H9 (cell line): ENCODE data around the gene NF1. TPM values are rescaled to one million over a fixed set of nuclear protein-coding genes. Genes with fewer than 3 reads are reported as not detected.

Experiments
- DNase-seq: peaks from one replicate; pipeline ENCODE4 v3.0.0-alpha.2; 2017
- H2AFZ ChIP-seq: one replicate; pipeline ENCODE4 v1.6.1; 2013; ENCODE audit warnings: mild to moderate bottlenecking, low read length, control low read depth, moderate library complexity
- H2AK5ac ChIP-seq: 2 replicates; pipeline ENCODE4 v1.6.1; 2013; ENCODE audit warnings: low read length, control low read depth, mixed read lengths; ENCODE audit not compliant: insufficient read length
- H2BK120ac ChIP-seq: one replicate; pipeline ENCODE4 v1.6.1; 2013; ENCODE audit warnings: low read depth, mild to moderate bottlenecking, low read length, control low read depth, inconsistent platforms; ENCODE audit not compliant: poor library complexity, severe bottlenecking
- H2BK12ac ChIP-seq: 2 replicates; pipeline ENCODE4 v1.6.1; 2013; ENCODE audit warnings: low read length, control low read depth, mixed read lengths, low read depth; ENCODE audit not compliant: insufficient read length
- H2BK15ac ChIP-seq: 2 replicates; pipeline ENCODE4 v1.6.1; 2013; ENCODE audit warnings: low read depth, low read length, control low read depth
- H2BK20ac ChIP-seq: one replicate; pipeline ENCODE4 v1.6.1; 2013; ENCODE audit warnings: low read depth, mild to moderate bottlenecking, low read length, control low read depth, inconsistent platforms; ENCODE audit not compliant: poor library complexity, severe bottlenecking
- H2BK5ac ChIP-seq: 2 replicates; pipeline ENCODE4 v1.6.1; 2013; ENCODE audit warnings: low read length, control low read depth, mixed read lengths; ENCODE audit not compliant: insufficient read length
- H3K14ac ChIP-seq: 2 replicates; pipeline ENCODE4 v1.6.1; 2013; ENCODE audit warnings: low read length, control low read depth; ENCODE audit not compliant: insufficient read depth
- H3K18ac ChIP-seq: 2 replicates; pipeline ENCODE4 v1.6.1; 2013; ENCODE audit warnings: low read depth, mild to moderate bottlenecking, mixed read lengths, low read length, control low read depth; ENCODE audit not compliant: insufficient read length
- H3K23ac ChIP-seq: 2 replicates; pipeline ENCODE4 v1.6.1; 2013; ENCODE audit warnings: low read length, control low read depth, mixed read lengths, low read depth; ENCODE audit not compliant: insufficient read length
- H3K23me2 ChIP-seq: 2 replicates; pipeline ENCODE4 v1.6.1; 2013; ENCODE audit warnings: low read depth, mild to moderate bottlenecking, mixed read lengths, low read length, control low read depth; ENCODE audit not compliant: insufficient read length, poor library complexity, severe bottlenecking
- H3K27ac ChIP-seq: 2 replicates; pipeline ENCODE4 v1.5.1; 2013; ENCODE audit warnings: low read length, control low read depth, mixed read lengths, low read depth; ENCODE audit not compliant: insufficient read length
- H3K27me3 ChIP-seq: 2 replicates; pipeline ENCODE4 v1.6.1; 2013; ENCODE audit warnings: low read length, control low read depth, inconsistent platforms; ENCODE audit not compliant: insufficient read depth
- H3K4ac ChIP-seq: 2 replicates; pipeline ENCODE4 v1.6.1; 2013; ENCODE audit warnings: low read depth, mild to moderate bottlenecking, control low read depth, inconsistent platforms, low read length, moderate library complexity
- H3K4me1 ChIP-seq: 2 replicates; pipeline ENCODE4 v1.6.1; 2013; ENCODE audit warnings: low read length, control low read depth, inconsistent platforms; ENCODE audit not compliant: insufficient read depth
- H3K4me2 ChIP-seq: 2 replicates; pipeline ENCODE4 v1.6.1; 2013; ENCODE audit warnings: low read length, control low read depth, mixed read lengths; ENCODE audit not compliant: insufficient read length, insufficient read depth
- H3K56ac ChIP-seq: 2 replicates; pipeline ENCODE4 v1.6.1; 2013; ENCODE audit warnings: low read depth, mild to moderate bottlenecking, mixed read lengths, low read length, control low read depth; ENCODE audit not compliant: insufficient read length
- H3K79me1 ChIP-seq: 2 replicates; pipeline ENCODE4 v1.6.1; 2013; ENCODE audit warnings: low read depth, mild to moderate bottlenecking, moderate library complexity, low read length, control low read depth, inconsistent platforms; ENCODE audit not compliant: insufficient read depth, poor library complexity, severe bottlenecking
- H3K79me2 ChIP-seq: 2 replicates; pipeline ENCODE4 v1.6.1; 2013; ENCODE audit warnings: low read length, control low read depth, inconsistent platforms; ENCODE audit not compliant: insufficient read depth
- H3K9ac ChIP-seq: 2 replicates; pipeline ENCODE4 v1.6.1; 2013; ENCODE audit warnings: low read length, control low read depth, mixed read lengths; ENCODE audit not compliant: insufficient read length; ENCODE audit errors: extremely low read depth
- H3K9me3 ChIP-seq: one replicate; pipeline ENCODE4 v1.6.1; 2013; ENCODE audit warnings: low read depth, low read length, inconsistent platforms; ENCODE audit not compliant: control insufficient read depth
- H3T11ph ChIP-seq: one replicate; pipeline ENCODE4 v1.6.1; 2013; ENCODE audit warnings: mild to moderate bottlenecking, low read length, control low read depth, inconsistent platforms
- H4K20me1 ChIP-seq: one replicate; pipeline ENCODE4 v1.6.1; 2013; ENCODE audit not compliant: control insufficient read depth, insufficient read length, insufficient read depth
- H4K5ac ChIP-seq: 2 replicates; pipeline ENCODE4 v1.6.1; 2013; ENCODE audit warnings: low read depth, mild to moderate bottlenecking, mixed read lengths, low read length, control low read depth; ENCODE audit not compliant: insufficient read length
- H4K8ac ChIP-seq: replicated peaks from 2 replicates; pipeline ENCODE4 v1.6.1; 2013; ENCODE audit warnings: low read length, control low read depth, mixed read lengths, low read depth; ENCODE audit not compliant: insufficient read length
- H4K91ac ChIP-seq: 2 replicates; pipeline ENCODE4 v1.6.1; 2013; ENCODE audit warnings: low read depth, mild to moderate bottlenecking, moderate library complexity, mixed read lengths, low read length, control low read depth; ENCODE audit not compliant: insufficient read length
- H3K27ac Mint-ChIP-seq, 3 experiments: 2 replicates in 2 of 3; 3 replicates in 1 of 3; pipeline ENCODE4 v1.8.0; 2020 to 2021; ENCODE audit warnings: mixed read lengths in 3 of 3, mild to moderate bottlenecking in 1 of 3, moderate library complexity in 1 of 3
- H3K27me3 Mint-ChIP-seq: 2 replicates; pipeline ENCODE4 v1.8.0; 2021; ENCODE audit warnings: low read depth, mild to moderate bottlenecking, moderate library complexity, mixed read lengths
- H3K36me3 Mint-ChIP-seq, 3 experiments: 2 replicates in 2 of 3; 3 replicates in 1 of 3; pipeline ENCODE4 v1.8.0; 2020 to 2021; ENCODE audit warnings: low read depth in 3 of 3, mixed read lengths in 3 of 3; ENCODE audit not compliant: insufficient read depth in 1 of 3
- H3K4me1 Mint-ChIP-seq, 2 experiments: 2 replicates each; pipeline ENCODE4 v1.8.0; 2020; ENCODE audit warnings: mixed read lengths in 2 of 2
- H3K4me3 Mint-ChIP-seq, 2 experiments: 2 replicates in 1 of 2; 3 replicates in 1 of 2; pipeline ENCODE4 v1.8.0; 2020 to 2021; ENCODE audit warnings: mild to moderate bottlenecking in 2 of 2, mixed read lengths in 2 of 2, moderate library complexity in 1 of 2
- H3K9me3 Mint-ChIP-seq, 2 experiments: 2 replicates in 1 of 2; 3 replicates in 1 of 2; pipeline ENCODE4 v1.8.0; 2020; ENCODE audit warnings: mild to moderate bottlenecking in 2 of 2, mixed read lengths in 2 of 2, moderate library complexity in 1 of 2
- CTCF ChIP-seq: fragments of 200-600 bp; sonication (generic); conservative IDR thresholded peaks from 3 replicates; pipeline ENCODE4 v1.8.0; 2021; ENCODE audit warnings: antibody characterized with exemption, mild to moderate bottlenecking
- WGBS: extraction: QIAGEN DNeasy Blood & Tissue Kit; methylation state at CpG from one replicate; pipeline ENCODE4 v1.1.7; 2013; ENCODE audit warnings: missing lambda C conversion rate, low lambda C conversion rate, mixed read lengths; ENCODE audit not compliant: insufficient read length; ENCODE audit errors: extremely low coverage; 5-methylcytosine and 5-hydroxymethylcytosine counted together
- total RNA-seq: library from RNA; stranded (reverse); gene quantifications from 2 replicates; pipeline ENCODE4 v1.2.1, GENCODE V29; 2021

NF1 gene
- total RNA-seq, 1 experiment from 2014 or later, result 38.1 TPM

DNA sequence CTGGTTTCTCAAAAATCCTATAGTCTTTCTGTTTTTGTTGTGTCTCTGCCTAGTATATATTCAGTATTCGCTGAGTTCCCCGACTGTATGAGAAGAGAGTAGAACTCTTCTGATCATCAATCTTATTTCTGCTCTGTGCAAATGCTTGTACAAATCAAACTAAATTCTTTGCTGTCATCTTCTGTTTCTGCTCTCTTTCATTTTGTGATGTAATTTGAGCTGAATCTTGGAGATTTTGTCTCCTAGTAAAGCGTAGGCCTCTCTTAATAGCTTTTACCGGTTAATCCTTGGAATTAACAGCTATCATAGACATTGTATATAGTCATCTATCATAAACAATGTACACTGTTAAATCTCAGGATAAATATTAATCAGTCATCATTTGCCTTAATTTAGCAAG lies 140.3 kb downstream of the NF1 start:
- Mint-ChIP-seq H3K27me3 (no peaks in the 10 kb centered on the region), H3K27ac (no peak overlapping the region)
- no CpG with 5 or more reads among the region's 4 CpGs for WGBS

More for the DNA sequence above, 140.3 kb downstream of the NF1 start:
- Histone ChIP-seq H2BK20ac (no peak overlapping the region), H2AFZ (no peak overlapping the region), H3K56ac (no peak overlapping the region), H3K27me3 (no peaks in the 10 kb centered on the region), H2AK5ac (no peak overlapping the region), H3K27ac (no peak overlapping the region), H3T11ph (no peak overlapping the region), H3K79me1 (no peaks in the 10 kb centered on the region), H3K4ac (no peak overlapping the region), H3K9ac (no peak overlapping the region), H3K4me2 (no peak overlapping the region), H3K23ac (no peak overlapping the region), H3K79me2 (no peaks in the 10 kb centered on the region), H4K8ac (no peak overlapping the region), H3K18ac (no peak overlapping the region), H3K9me3 (no peaks in the 10 kb centered on the region), H4K20me1 (no peaks in the 10 kb centered on the region), H2BK15ac (no peak overlapping the region), H3K4me1 (no peaks in the 10 kb centered on the region), H4K5ac (no peak overlapping the region), H3K23me2 (no peaks in the 10 kb centered on the region), H3K14ac (no peak overlapping the region), H2BK12ac (no peak overlapping the region), H2BK120ac (no peak overlapping the region), H4K91ac (no peak overlapping the region), H2BK5ac (no peak overlapping the region)
- H3K4me3 Mint-ChIP-seq, result no peak overlapping the region
- no peak for TF ChIP-seq CTCF
- peaks cover 7 to 48% (median 28%) of the 10 kb centered on the region in 3 experiments; a peak in 5 of 7 replicates for H3K36me3 Mint-ChIP-seq
- H3K9me3 Mint-ChIP-seq, result no peaks in the 10 kb centered on the region
- H3K4me1 Mint-ChIP-seq, result no peaks in the 10 kb centered on the region
- DNase-seq, result no peak
